Glomerular visceral epithelial cell (primary cell): ENCODE measurements around the gene DIO1.
"Not testable (repeated sequence)": the region's sequence is repeated elsewhere in the genome, so short reads cannot be mapped to it uniquely, and the experiment has no call there.

Experiments
- DNase-seq: peaks from one replicate; pipeline ENCODE4 v3.0.0-alpha.2; 2016; ENCODE audit errors: extremely low spot score

The DIO1 gene

GRCh38 chr1:53893999-53894636 is at the start of gene DIO1:
DIO1 (plus strand) TSS chr1:53894187; CDS start chr1:53894211, 24 bp downstream.
- no peak for DNase-seq

- DNase-seq = no peak
These were observed 46.0 kb upstream of the DIO1 start for GRCh38 chr1:53847980-53848379.

- no peak for DNase-seq
These were observed 43.8 kb upstream of the DIO1 start for GRCh38 chr1:53850082-53850673.

GRCh38 chr1:53851571-53852285 is 42.3 kb upstream of the DIO1 start:
- DNase-seq = no peak

GRCh38 chr1:53860967-53861411 is 33.0 kb upstream of the DIO1 start:
- DNase-seq = peak; percentile 66

- DNase-seq = no peak
These were observed 31.5 kb upstream of the DIO1 start for GRCh38 chr1:53862507-53862906.

GRCh38 chr1:53868565-53868964 is 25.4 kb upstream of the DIO1 start:
- DNase-seq = no peak

- DNase-seq = no peak
These were observed 24.4 kb upstream of the DIO1 start for GRCh38 chr1:53869454-53870117.

- no peak for DNase-seq
These were observed 22.8 kb upstream of the DIO1 start for GRCh38 chr1:53871221-53871620.

- no peak for DNase-seq
These were observed 22.1 kb upstream of the DIO1 start for GRCh38 chr1:53871773-53872484.

GRCh38 chr1:53875150-53875549 is 18.8 kb upstream of the DIO1 start:
- DNase-seq = not testable (repeated sequence)

GRCh38 chr1:53878492-53879105 is 15.4 kb upstream of the DIO1 start:
- peak; percentile 58 for DNase-seq

GRCh38 chr1:53881853-53882252 is 12.1 kb upstream of the DIO1 start:
- DNase-seq = not testable (repeated sequence)

GRCh38 chr1:53883600-53883999 is 10.4 kb upstream of the DIO1 start:
- DNase-seq = not testable (repeated sequence)

GRCh38 chr1:53888681-53889080 is 5.3 kb upstream of the DIO1 start:
- DNase-seq = no peak

GRCh38 chr1:53889304-53890298 is 4.4 kb upstream of the DIO1 start, which contains the start of gene YIPF1:
YIPF1 (minus strand) TSS chr1:53889797; CDS start chr1:53888937, 860 bp downstream.
- DNase-seq = peak; percentile 90

- DNase-seq = no peak
These were observed 3.5 kb upstream of the DIO1 start for GRCh38 chr1:53890522-53890941.

GRCh38 chr1:53891018-53891417 is 3.0 kb upstream of the DIO1 start:
- no peak for DNase-seq

GRCh38 chr1:53891678-53892077 is 2.3 kb upstream of the DIO1 start:
- no peak for DNase-seq

GRCh38 chr1:53892911-53893310 is 1.1 kb upstream of the DIO1 start:
- no peak for DNase-seq
